ENCODE results near the gene AOPEP. TPM values are rescaled to one million over a fixed set of nuclear protein-coding genes. Genes with fewer than 3 reads are reported as not detected.

Gene AOPEP
- total RNA-seq, 1 experiment from 2014 or later = 15.0 TPM

GRCh38 chr9:94840738-94841137 lies 114.2 kb downstream of the AOPEP start:
- Histone ChIP-seq H4K8ac (replicated peaks; ENCODE audit: insufficient read length, low read depth, low read length) (no peak overlapping the region), H3K23me2 (ENCODE audit: insufficient read length, low read depth, low read length, poor library complexity, severe bottlenecking) (no peaks in the 10 kb centered on the region), H4K91ac (ENCODE audit: insufficient read length, low read depth, low read length) (no peak overlapping the region), H3K23ac (ENCODE audit: insufficient read length, low read depth, low read length) (no peak overlapping the region), H3K79me2 (ENCODE audit: insufficient read depth, low read length) (no peaks in the 10 kb centered on the region), H3K56ac (ENCODE audit: insufficient read length, low read depth, low read length) (no peak overlapping the region), H3K79me1 (ENCODE audit: insufficient read depth, low read depth, low read length, poor library complexity, severe bottlenecking) (no peaks in the 10 kb centered on the region), H2BK120ac (ENCODE audit: low read depth, low read length, poor library complexity, severe bottlenecking) (no peak overlapping the region), H2AK5ac (ENCODE audit: insufficient read length, low read length) (no peak overlapping the region), H4K5ac (ENCODE audit: insufficient read length, low read depth, low read length) (no peak overlapping the region), H3K27ac (ENCODE audit: insufficient read length, low read depth, low read length) (no peak overlapping the region), H4K20me1 (ENCODE audit: control insufficient read depth, insufficient read depth, insufficient read length) (no peaks in the 10 kb centered on the region), H3K27me3 (ENCODE audit: insufficient read depth, low read length) (no peaks in the 10 kb centered on the region), H2BK15ac (ENCODE audit: low read depth, low read length) (no peak overlapping the region), H3K9me3 (ENCODE audit: control insufficient read depth, low read depth, low read length) (no peaks in the 10 kb centered on the region), H3K4me2 (ENCODE audit: insufficient read depth, insufficient read length, low read length) (no peak overlapping the region), H2BK12ac (ENCODE audit: insufficient read length, low read depth, low read length) (no peak overlapping the region), H2BK20ac (ENCODE audit: low read depth, low read length, poor library complexity, severe bottlenecking) (no peak overlapping the region), H2BK5ac (ENCODE audit: insufficient read length, low read length) (no peak overlapping the region), H2AFZ (ENCODE audit: low read length) (no peak overlapping the region), H3K4ac (ENCODE audit: low read depth, low read length) (no peak overlapping the region), H3K9ac (ENCODE audit: extremely low read depth, insufficient read length, low read length) (no peak overlapping the region), H3K14ac (ENCODE audit: insufficient read depth, low read length) (no peak overlapping the region), H3T11ph (ENCODE audit: low read length) (no peak overlapping the region), H3K18ac (ENCODE audit: insufficient read length, low read depth, low read length) (no peak overlapping the region), H3K4me1 (ENCODE audit: insufficient read depth, low read length) (no peaks in the 10 kb centered on the region)
- no peak for TF ChIP-seq CTCF (conservative IDR thresholded peaks at IDR 0.05)
- H3K27ac Mint-ChIP-seq = no peak overlapping the region; a peak in 1 of 7 replicates
- H3K9me3 Mint-ChIP-seq = peaks cover 10% of the 10 kb centered on the region in 2 experiments; a peak in 4 of 5 replicates
- H3K4me1 Mint-ChIP-seq = peaks cover 7 to 9% of the 10 kb centered on the region in 2 experiments
- H3K4me3 Mint-ChIP-seq = no peak overlapping the region
- DNase-seq = no peak
- H3K36me3 Mint-ChIP-seq (ENCODE audit: insufficient read depth in 1 of 3, low read depth in 3 of 3) = peaks cover 3 to 15% (median 6%) of the 10 kb centered on the region in 3 experiments; a peak in 4 of 7 replicates
- no peaks in the 10 kb centered on the region for H3K27me3 Mint-ChIP-seq (ENCODE audit: low read depth)
